Measurements from ENCODE around the gene RGSL1.

RGSL1 gene

DNA sequence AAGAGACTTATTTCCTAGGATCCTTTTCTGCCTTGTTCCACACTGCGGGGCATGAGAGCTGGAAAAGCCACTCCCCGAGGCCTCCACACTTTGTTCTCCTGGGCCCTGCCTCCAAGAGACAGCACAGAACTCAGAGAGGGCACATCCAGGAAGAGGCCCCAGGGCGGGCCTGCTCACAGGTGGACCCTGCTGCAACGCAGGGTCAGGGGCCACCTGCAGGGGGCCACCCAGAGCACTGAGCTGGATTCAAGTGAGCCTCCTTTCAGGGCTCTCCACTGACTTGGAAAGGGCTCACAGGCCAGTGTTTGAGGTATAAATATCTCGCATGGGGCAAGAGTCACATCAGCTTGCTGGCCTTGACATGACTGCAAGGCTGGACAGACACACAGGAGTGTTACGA lies 149.4 kb downstream of the RGSL1 start:
- CTCF ChIA-PET: interaction anchor here (0.5 to 23.1 kb wide), 8 partner anchors 10 to 187 kb away, joined by 3 to 997 read pairs (median 11); partner anchors contain the start of genes NPL, RGS16 and RNASEL

DNA sequence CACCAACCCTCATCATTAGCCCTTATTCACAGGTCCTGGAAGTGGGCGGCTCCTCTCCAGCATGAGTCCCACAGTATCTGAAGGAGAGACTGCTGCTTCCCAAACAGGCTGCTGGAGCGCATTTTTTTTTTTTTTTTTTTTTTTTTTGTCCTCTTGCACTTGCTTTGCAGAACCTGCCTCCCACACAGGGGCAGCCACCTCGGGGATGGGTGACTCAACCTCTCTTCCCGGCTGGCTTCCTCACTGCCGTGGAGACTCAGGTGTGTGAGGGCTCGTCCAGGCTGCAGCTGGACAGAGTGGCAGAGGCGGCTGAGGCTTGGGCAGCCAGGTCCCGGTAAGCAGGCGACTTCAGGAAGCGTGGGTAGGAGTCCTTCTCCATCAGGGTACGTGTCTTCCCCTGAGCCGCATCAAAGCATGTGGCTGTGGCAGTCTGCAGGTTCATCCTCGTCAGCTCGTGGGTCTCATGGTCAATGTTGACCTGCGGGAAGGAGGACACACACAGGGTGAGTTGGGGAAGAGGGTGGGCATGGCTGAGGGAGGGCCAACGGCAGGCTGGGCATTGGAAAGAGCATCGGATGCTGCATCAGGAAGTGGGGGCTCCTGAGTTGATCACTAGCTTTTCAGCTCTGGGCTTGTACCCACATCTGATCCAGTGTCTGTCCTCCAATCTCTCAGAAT lies 150.2 kb downstream of the RGSL1 start:
- DNase-seq (ENCODE audit: low read depth, low spot score): no peak
- CTCF ChIA-PET: interaction anchor here (0.7 to 23.1 kb wide), 19 partner anchors 11 to 256 kb away, joined by 3 to 997 read pairs (median 5); partner anchors contain the start of genes NPL, RGS16 and RNASEL
- POLR2A ChIA-PET: no interaction called here
- no peak overlapping the region for H3K4me3 ChIP-seq (ENCODE audit: low read depth, low read length)
- TF ChIP-seq, protein P1, sequence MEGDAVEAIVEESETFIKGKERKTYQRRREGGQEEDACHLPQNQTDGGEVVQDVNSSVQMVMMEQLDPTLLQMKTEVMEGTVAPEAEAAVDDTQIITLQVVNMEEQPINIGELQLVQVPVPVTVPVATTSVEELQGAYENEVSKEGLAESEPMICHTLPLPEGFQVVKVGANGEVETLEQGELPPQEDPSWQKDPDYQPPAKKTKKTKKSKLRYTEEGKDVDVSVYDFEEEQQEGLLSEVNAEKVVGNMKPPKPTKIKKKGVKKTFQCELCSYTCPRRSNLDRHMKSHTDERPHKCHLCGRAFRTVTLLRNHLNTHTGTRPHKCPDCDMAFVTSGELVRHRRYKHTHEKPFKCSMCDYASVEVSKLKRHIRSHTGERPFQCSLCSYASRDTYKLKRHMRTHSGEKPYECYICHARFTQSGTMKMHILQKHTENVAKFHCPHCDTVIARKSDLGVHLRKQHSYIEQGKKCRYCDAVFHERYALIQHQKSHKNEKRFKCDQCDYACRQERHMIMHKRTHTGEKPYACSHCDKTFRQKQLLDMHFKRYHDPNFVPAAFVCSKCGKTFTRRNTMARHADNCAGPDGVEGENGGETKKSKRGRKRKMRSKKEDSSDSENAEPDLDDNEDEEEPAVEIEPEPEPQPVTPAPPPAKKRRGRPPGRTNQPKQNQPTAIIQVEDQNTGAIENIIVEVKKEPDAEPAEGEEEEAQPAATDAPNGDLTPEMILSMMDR (IDR thresholded peaks at IDR 0.05; ENCODE audit: insufficient read depth, low read length, missing control alignments): no peak

More for the DNA sequence above, 149.4 kb downstream of the RGSL1 start:
- H3K4me3 ChIP-seq (ENCODE audit: low read depth, low read length): no peak overlapping the region
- POLR2A ChIA-PET: no interaction called here
- no peak for DNase-seq (ENCODE audit: low read depth, low spot score)
- TF ChIP-seq, protein P1 (IDR thresholded peaks at IDR 0.05; ENCODE audit: insufficient read depth, low read length, missing control alignments): no peak

DNA sequence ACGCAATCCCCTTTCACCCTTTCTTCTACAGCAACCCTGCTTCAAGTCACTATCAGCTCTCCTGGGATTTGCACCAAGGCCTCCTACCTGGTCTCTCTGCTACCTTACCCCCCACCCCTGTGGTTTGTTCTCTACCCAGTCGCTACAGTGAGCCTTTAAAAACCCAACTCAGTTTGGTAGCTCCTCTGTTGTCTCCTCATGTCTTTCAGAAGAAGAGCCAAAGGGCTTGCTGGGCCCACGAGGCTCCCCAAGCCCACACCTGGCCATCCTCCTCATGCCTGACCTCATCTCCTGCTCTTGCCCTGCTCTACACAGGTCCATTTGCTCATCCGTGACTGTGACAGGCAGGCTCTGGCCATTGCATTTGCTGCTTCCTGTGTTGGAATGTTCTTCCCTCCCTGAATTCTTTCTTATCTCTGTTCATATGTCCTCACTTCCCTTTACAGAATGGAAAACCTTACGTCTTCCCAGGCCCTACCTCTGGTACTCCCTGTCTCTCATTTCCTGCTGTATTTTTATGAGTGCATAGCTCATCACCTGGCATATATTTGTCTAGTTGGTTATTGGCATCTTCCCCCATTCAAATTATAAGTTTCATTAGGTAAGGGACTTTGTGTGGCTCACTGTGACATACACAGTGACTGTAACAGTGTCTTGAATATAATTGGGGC lies 150.9 kb downstream of the RGSL1 start:
- TF ChIP-seq, protein P1 (IDR thresholded peaks at IDR 0.05; ENCODE audit: insufficient read depth, low read length, missing control alignments): no peak
- POLR2A ChIA-PET: no interaction called here
- no peak for DNase-seq (ENCODE audit: low read depth, low spot score)
- CTCF ChIA-PET: interaction anchor here (0.6 to 23.1 kb wide), 24 partner anchors 8 to 256 kb away, joined by 3 to 997 read pairs (median 5); partner anchors contain the start of genes NPL, RGS16 and RNASEL
- no peak overlapping the region for H3K4me3 ChIP-seq (ENCODE audit: low read depth, low read length)

DNA sequence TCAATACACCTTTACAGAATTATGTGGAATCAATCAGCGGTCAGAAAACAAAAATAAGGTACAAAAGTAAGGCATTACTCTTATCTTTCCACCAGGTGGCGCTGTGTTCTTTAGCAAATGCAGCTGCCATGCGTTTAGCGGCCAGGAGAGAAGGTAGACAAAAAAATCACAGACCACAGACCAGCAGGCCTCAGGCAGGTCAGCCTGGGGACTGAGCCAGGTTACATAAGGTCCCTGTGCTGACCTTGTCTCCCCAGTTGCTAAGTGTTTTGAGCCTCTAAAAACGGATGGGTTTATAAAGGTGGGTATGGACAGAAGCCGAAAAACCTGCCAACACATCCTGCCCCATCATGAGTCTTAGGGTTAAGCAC lies 151.5 kb downstream of the RGSL1 start:
- DNase-seq (ENCODE audit: low read depth, low spot score): no peak
- ChIA-PET CTCF (interaction anchor here (0.7 to 23.1 kb wide), 19 partner anchors 9 to 255 kb away, joined by 3 to 997 read pairs (median 5); partner anchors contain the start of genes NPL, RGS16 and RNASEL), POLR2A (no interaction called here)
- TF ChIP-seq, protein P1 (IDR thresholded peaks at IDR 0.05; ENCODE audit: insufficient read depth, low read length, missing control alignments): peak; percentile 61
- no peak overlapping the region for H3K4me3 ChIP-seq (ENCODE audit: low read depth, low read length)

DNA sequence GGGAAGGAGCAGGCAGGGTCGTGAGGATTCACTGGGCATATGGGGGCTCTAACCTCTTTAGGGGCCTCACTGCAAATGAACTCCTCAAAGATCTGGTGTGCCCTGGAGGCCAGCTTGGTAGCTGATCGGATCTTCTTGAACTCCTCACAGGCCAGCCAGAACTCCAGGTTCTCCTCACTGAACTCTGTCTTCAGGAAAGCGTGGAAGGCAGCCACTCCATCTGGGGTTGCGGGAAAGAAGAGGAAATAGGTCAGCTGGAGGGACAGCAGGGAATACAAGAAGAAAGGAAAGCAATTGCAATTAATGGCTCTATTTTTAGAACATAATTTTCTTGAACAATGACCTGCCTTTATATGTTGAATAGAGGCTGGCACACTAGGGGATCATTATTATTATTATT lies 152.0 kb downstream of the RGSL1 start:
- CTCF ChIA-PET: interaction anchor here (1.3 to 23.1 kb wide), 12 partner anchors 9 to 252 kb away, joined by 4 to 997 read pairs (median 8); partner anchors contain the start of genes NPL, RGS16 and RNASEL
- POLR2A ChIA-PET: no interaction called here
- TF ChIP-seq, protein P1 (IDR thresholded peaks at IDR 0.05; ENCODE audit: insufficient read depth, low read length, missing control alignments): no peak
- no peak for DNase-seq (ENCODE audit: low read depth, low spot score)
- no peak overlapping the region for H3K4me3 ChIP-seq (ENCODE audit: low read depth, low read length)

Measured in AG04449 (cell line).